ENCODE data around the gene CELSR2.

CELSR2 gene

DNA sequence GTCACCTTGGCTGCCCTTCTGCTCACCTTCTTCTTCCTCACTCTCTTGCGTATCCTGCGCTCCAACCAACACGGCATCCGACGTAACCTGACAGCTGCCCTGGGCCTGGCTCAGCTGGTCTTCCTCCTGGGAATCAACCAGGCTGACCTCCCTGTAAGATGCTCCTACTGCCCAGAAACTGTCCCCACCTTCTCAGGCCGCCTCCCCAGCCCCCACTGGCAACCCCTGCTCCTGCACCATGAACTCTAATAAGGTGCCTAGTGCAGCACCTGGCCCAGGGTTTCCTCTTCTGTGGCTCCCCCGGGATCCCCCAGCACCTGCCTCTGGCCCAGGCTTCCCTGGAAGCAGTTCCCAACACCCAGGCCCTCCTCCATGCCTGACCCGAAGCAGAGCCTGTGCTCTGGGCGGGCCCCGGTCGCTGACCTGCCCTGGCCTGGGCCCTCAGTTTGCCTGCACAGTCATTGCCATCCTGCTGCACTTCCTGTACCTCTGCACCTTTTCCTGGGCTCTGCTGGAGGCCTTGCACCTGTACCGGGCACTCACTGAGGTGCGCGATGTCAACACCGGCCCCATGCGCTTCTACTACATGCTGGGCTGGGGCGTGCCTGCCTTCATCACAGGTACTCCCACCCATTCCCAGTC is 20.8 kb downstream of the CELSR2 start:
- POLR2A ChIA-PET, result no interaction called here
- CTCF ChIA-PET, result interaction anchor here (2.7 kb wide), 1 partner anchor 262 kb away, joined by 11 read pairs; no protein-coding TSS in a partner anchor
- no peak for DNase-seq (ENCODE audit: extremely low spot score)
- TF ChIP-seq CTCF (IDR thresholded peaks at IDR 0.05; ENCODE audit: control extremely low read depth, extremely low read depth, low read depth, missing control alignments), result no peak

- POLR2A ChIA-PET, result no interaction called here
- no peak for TF ChIP-seq CTCF (IDR thresholded peaks at IDR 0.05; ENCODE audit: control extremely low read depth, extremely low read depth, low read depth, missing control alignments)
- CTCF ChIA-PET, result interaction anchor here (1.0 to 1.8 kb wide), 2 partner anchors 9 to 262 kb away, joined by 4 to 8 read pairs; no protein-coding TSS in a partner anchor
- no peak for DNase-seq (ENCODE audit: extremely low spot score)
These were observed 21.4 kb downstream of the CELSR2 start for GRCh38 chr1:109270623-109271317.

DNA sequence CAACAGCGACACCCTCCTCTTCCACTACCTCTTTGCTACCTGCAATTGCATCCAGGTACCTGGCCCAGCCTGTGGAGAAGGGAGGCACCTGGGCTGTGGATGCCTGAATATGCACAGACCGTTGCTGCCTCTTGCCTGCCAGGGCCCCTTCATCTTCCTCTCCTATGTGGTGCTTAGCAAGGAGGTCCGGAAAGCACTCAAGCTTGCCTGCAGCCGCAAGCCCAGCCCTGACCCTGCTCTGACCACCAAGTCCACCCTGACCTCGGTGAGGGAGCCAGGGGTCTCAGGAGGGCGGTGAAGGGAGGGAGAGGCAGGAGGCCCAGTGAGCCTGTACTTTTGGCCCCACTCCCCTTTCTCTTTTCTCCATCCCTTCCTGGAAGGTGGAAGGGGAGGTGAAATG is 22.1 kb downstream of the CELSR2 start:
- TF ChIP-seq CTCF (IDR thresholded peaks at IDR 0.05; ENCODE audit: control extremely low read depth, extremely low read depth, low read depth, missing control alignments), result no peak
- POLR2A ChIA-PET, result no interaction called here
- DNase-seq (ENCODE audit: extremely low spot score), result no peak
- CTCF ChIA-PET, result interaction anchor here (1.0 to 1.8 kb wide), 3 partner anchors 8 to 261 kb away, joined by 4 to 8 read pairs (median 5); no protein-coding TSS in a partner anchor

DNA sequence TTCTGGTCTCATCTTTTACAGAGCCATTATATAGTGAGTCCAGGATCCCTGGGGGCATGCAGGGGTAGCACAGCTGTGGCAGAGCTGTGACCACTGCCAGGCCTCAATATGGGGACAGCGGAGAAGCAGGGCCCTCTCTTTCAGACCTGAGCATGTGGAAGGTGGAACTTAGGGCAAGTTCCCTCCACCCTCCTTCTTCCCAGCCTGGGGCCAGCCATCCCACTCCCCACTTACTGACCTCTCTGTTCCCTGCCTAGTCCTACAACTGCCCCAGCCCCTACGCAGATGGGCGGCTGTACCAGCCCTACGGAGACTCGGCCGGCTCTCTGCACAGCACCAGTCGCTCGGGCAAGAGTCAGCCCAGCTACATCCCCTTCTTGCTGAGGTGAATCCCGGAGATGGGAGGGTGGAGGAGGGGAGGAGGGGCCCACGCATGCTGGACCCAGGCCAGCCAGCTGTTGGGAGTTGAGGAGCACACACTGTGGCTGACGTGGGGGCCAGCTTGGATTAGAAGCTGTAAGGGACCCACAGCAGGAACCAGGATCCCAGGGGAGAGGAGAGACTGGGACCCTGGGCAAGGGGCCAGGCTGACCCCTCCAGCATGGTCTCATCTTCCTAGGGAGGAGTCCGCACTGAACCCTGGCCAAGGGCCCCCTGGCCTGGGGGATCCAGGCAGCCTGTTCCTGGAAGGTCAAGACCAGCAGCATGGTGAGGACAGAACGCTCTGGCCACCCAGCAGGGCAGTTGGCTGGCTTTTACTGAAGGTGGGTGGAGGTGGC is 22.9 kb downstream of the CELSR2 start:
- DNase-seq (ENCODE audit: extremely low spot score), result no peak
- ChIA-PET POLR2A (no interaction called here), CTCF (interaction anchor here (1.7 to 1.8 kb wide), 2 partner anchors 127 to 261 kb away, joined by 5 to 8 read pairs; no protein-coding TSS in a partner anchor)
- no peak for TF ChIP-seq CTCF (IDR thresholded peaks at IDR 0.05; ENCODE audit: control extremely low read depth, extremely low read depth, low read depth, missing control alignments)

GRCh38 chr1:109272831-109273547 is 23.6 kb downstream of the CELSR2 start:
- CTCF ChIA-PET, result interaction anchor here (1.1 to 1.7 kb wide), 2 partner anchors 126 to 217 kb away, joined by 4 to 5 read pairs; no protein-coding TSS in a partner anchor
- POLR2A ChIA-PET, result no interaction called here
- TF ChIP-seq CTCF (IDR thresholded peaks at IDR 0.05; ENCODE audit: control extremely low read depth, extremely low read depth, low read depth, missing control alignments), result no peak
- no peak for DNase-seq (ENCODE audit: extremely low spot score)

All from GM10248 (cell line).